Measurements from ENCODE around the gene EMILIN3.

GRCh38 chr20:41330343-41330720 is 36.3 kb downstream of the EMILIN3 start:
- TF ChIP-seq GATA2 (IDR thresholded peaks at IDR 0.05; ENCODE audit: low read depth, low read length), result no peak
- TF ChIP-seq GATA3 (IDR thresholded peaks at IDR 0.05; ENCODE audit: low read depth, low read length), result no peak

Data from SH-SY5Y (cell line).